OCI-LY1 (cell line): Measurements from ENCODE around the gene KLHDC9.
"Not testable (repeated sequence)": the region's sequence is repeated elsewhere in the genome, so short reads cannot be mapped to it uniquely, and the experiment has no call there.

Experiments
- H2AFZ ChIP-seq: fragments of 200-600 bp; sonication (generic), shearing (Covaris generic); 2 replicates; pipeline ENCODE4 v1.6.0; 2014; ENCODE audit warnings: antibody characterized with exemption, mild to moderate bottlenecking, low read length
- H3F3A ChIP-seq: fragments of 200-600 bp; sonication (generic), shearing (Covaris generic); 2 replicates; pipeline ENCODE4 v1.6.0; 2014; ENCODE audit warnings: mild to moderate bottlenecking, antibody characterized with exemption, low read length, moderate library complexity; ENCODE audit not compliant: insufficient read depth
- H3K27ac ChIP-seq: fragments of 200-600 bp; sonication (generic); 2 replicates; pipeline ENCODE4 v1.5.1; 2014; ENCODE audit warnings: low read length, mixed run types, mild to moderate bottlenecking, low read depth; ENCODE audit not compliant: poor library complexity, severe bottlenecking
- H3K27me3 ChIP-seq: fragments of 200-600 bp; sonication (generic); 2 replicates; pipeline ENCODE4 v1.6.0; 2014; ENCODE audit warnings: antibody characterized with exemption, mild to moderate bottlenecking, low read length, moderate library complexity; ENCODE audit not compliant: insufficient read depth
- H3K36me3 ChIP-seq: fragments of 200-600 bp; sonication (generic); 2 replicates; pipeline ENCODE4 v1.6.1; 2014; ENCODE audit warnings: mild to moderate bottlenecking, antibody characterized with exemption, low read length, moderate library complexity, mixed read lengths; ENCODE audit not compliant: insufficient read depth
- H3K4me1 ChIP-seq: fragments of 200-600 bp; sonication (generic); 2 replicates; pipeline ENCODE4 v1.5.1; 2014; ENCODE audit warnings: mild to moderate bottlenecking, low read length, moderate library complexity; ENCODE audit not compliant: insufficient read depth, severe bottlenecking
- H3K4me2 ChIP-seq: fragments of 200-600 bp; sonication (generic), shearing (Covaris generic); 2 replicates; pipeline ENCODE4 v1.6.1; 2014; ENCODE audit warnings: low read length
- H3K4me3 ChIP-seq: fragments of 200-600 bp; sonication (generic); 2 replicates; pipeline ENCODE4 v1.5.1; 2014; ENCODE audit warnings: low read length, low read depth, mild to moderate bottlenecking, mixed read lengths; ENCODE audit not compliant: poor library complexity, severe bottlenecking
- H3K79me2 ChIP-seq: fragments of 200-600 bp; shearing (Covaris generic); 2 replicates; pipeline ENCODE4 v1.6.1; 2016; ENCODE audit warnings: mixed run types, low read length, mixed read lengths; ENCODE audit not compliant: insufficient read depth
- H3K9ac ChIP-seq: fragments of 200-600 bp; sonication (generic), shearing (Covaris generic); 2 replicates; pipeline ENCODE4 v1.6.1; 2014; ENCODE audit warnings: mild to moderate bottlenecking, low read length, mixed read lengths
- H3K9me2 ChIP-seq: fragments of 200-600 bp; sonication (generic), shearing (Covaris generic); 2 replicates; pipeline ENCODE4 v1.6.1; 2014; ENCODE audit warnings: low read depth, mild to moderate bottlenecking, low read length, mixed read lengths
- H3K9me3 ChIP-seq: fragments of 200-600 bp; shearing (Covaris generic); 2 replicates; pipeline ENCODE4 v1.6.1; 2014; ENCODE audit warnings: low read length, mixed read lengths
- H4K20me1 ChIP-seq: fragments of 200-600 bp; sonication (generic), shearing (Covaris generic); 2 replicates; pipeline ENCODE4 v1.6.0; 2016; ENCODE audit warnings: mild to moderate bottlenecking, low read length; ENCODE audit not compliant: insufficient read depth
- CTCF ChIP-seq: fragments of 200-600 bp; sonication (generic), shearing (Covaris generic); IDR thresholded peaks from 2 replicates; pipeline ENCODE4 v1.5.1; 2017; ENCODE audit warnings: mild to moderate bottlenecking, antibody characterized with exemption, low read length, moderate library complexity, mixed read lengths
- EZH2 ChIP-seq: fragments of 200-600 bp; sonication (generic), shearing (Covaris generic); IDR thresholded peaks from 2 replicates; pipeline ENCODE4 v1.8.0; 2017; ENCODE audit warnings: borderline replicate concordance, mixed run types, mild to moderate bottlenecking, antibody characterized with exemption, low read length, moderate library complexity, mixed read lengths

The KLHDC9 gene

GRCh38 chr1:161114556-161114955, 16.4 kb downstream of the KLHDC9 start:
- Histone ChIP-seq H3K9me2 (no peaks in the 10 kb centered on the region), H3K27ac (no peak overlapping the region), H3K4me2 (peak overlapping the region; percentile 19; the same call in 1 of the 2 replicates), H3K27me3 (no peaks in the 10 kb centered on the region), H3K79me2 (peaks cover 74% of the 10 kb centered on the region), H2AFZ (no peak overlapping the region), H3K4me1 (peaks cover 49% of the 10 kb centered on the region), H3F3A (no peaks in the 10 kb centered on the region), H3K9ac (no peak overlapping the region; the same call in 1 of the 2 replicates), H3K4me3 (no peak overlapping the region), H4K20me1 (no peaks in the 10 kb centered on the region), H3K9me3 (no peaks in the 10 kb centered on the region), H3K36me3 (peaks cover 34% of the 10 kb centered on the region; the same call in 1 of the 2 replicates)
- TF ChIP-seq EZH2 (no peak), CTCF (no peak)

DNA sequence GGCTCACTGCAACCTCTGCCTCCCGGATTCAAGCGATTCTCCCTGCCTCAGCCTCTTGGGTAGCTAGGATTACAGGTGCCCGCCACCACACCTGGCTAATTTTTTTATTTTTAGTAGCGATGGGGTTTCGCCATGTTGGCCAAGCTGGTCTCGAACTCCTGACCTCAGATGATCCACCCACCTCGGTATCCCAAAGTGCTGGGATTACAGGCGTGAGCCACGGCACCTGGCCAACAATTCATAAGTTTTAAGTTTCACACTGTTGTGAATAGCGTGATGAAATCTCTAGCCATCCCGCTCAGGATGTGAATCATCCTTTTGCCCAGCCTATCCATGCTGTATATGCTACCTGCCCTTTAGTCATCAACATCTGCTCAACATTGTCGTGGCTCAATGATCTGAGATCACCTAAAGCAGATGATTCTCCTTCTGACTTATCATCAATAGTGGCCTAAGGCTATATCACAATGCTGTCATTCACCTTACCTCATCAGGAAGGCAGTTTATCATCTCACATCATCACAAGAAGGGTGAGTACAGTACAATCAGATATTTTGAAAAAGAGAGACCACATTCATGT, 17.1 kb downstream of the KLHDC9 start:
- Histone ChIP-seq H3K9me2 (no peaks in the 10 kb centered on the region), H4K20me1 (no peaks in the 10 kb centered on the region), H3K4me3 (no peak overlapping the region), H3K79me2 (peaks cover 70% of the 10 kb centered on the region), H3K9ac (no peak overlapping the region), H3K9me3 (no peaks in the 10 kb centered on the region), H3K27me3 (no peaks in the 10 kb centered on the region), H3K4me2 (no peak overlapping the region), H3K36me3 (peaks cover 34% of the 10 kb centered on the region), H3K27ac (no peak overlapping the region), H2AFZ (no peak overlapping the region), H3K4me1 (peaks cover 54% of the 10 kb centered on the region), H3F3A (no peaks in the 10 kb centered on the region)
- TF ChIP-seq EZH2, result no peak
- TF ChIP-seq CTCF, result no peak

- not testable (repeated sequence) for H3F3A ChIP-seq, H3K9me3 ChIP-seq, H3K4me2 ChIP-seq, H4K20me1 ChIP-seq, H3K27ac ChIP-seq, H3K9me2 ChIP-seq, H3K27me3 ChIP-seq, H2AFZ ChIP-seq, H3K9ac ChIP-seq
- peaks cover 65% of the 10 kb centered on the region for H3K79me2 ChIP-seq
- H3K4me1 ChIP-seq, result peaks cover 54% of the 10 kb centered on the region
- H3K4me3 ChIP-seq, result peak overlapping the region; percentile 97
- peaks cover 42% of the 10 kb centered on the region for H3K36me3 ChIP-seq
These were observed 17.8 kb downstream of the KLHDC9 start for GRCh38 chr1:161115961-161116360.
